NCI-H1694 treated with DMSO at 0.1 percent for 48 hours (cell line): ENCODE results near the gene SPINT1.

ENCODE experiments used
- DNase-seq: peaks from one replicate; lab custom pipeline; 2025; lab: John Stamatoyannopoulos, UW

Gene SPINT1

GRCh38 chr15:40843885-40844695 is at the start of gene SPINT1:
TSS of gene SPINT1 (plus strand) at chr15:40844048. CDS start at chr15:40844555, 507 bp downstream.
- DNase-seq = no peak

GRCh38 chr15:40796041-40796440 is 47.8 kb upstream of the SPINT1 start:
- DNase-seq = no peak

- DNase-seq = no peak
Measured at GRCh38 chr15:40796512-40796911, 47.3 kb upstream of the SPINT1 start.

GRCh38 chr15:40799523-40799922 is 44.3 kb upstream of the SPINT1 start:
- DNase-seq = no peak

- DNase-seq = no peak
Measured at GRCh38 chr15:40803076-40803475, 40.8 kb upstream of the SPINT1 start.

GRCh38 chr15:40803688-40804087 is 40.2 kb upstream of the SPINT1 start:
- no peak for DNase-seq

- peak; percentile 42 for DNase-seq
Measured at GRCh38 chr15:40806672-40807027, 37.2 kb upstream of the SPINT1 start.

GRCh38 chr15:40807028-40807887 is 36.6 kb upstream of the SPINT1 start, which contains the start of the genes DNAJC17 and ZFYVE19:
TSS of gene DNAJC17 (minus strand) at chr15:40807473. CDS start at chr15:40807446, 27 bp downstream.
TSS of gene ZFYVE19 (plus strand) at chr15:40807089. CDS start at chr15:40807590, 501 bp downstream.
- peak; percentile 95 for DNase-seq

GRCh38 chr15:40807888-40808461 is 35.9 kb upstream of the SPINT1 start:
- no peak for DNase-seq

GRCh38 chr15:40808861-40809450 is 34.9 kb upstream of the SPINT1 start:
- DNase-seq = no peak

- no peak for DNase-seq
Measured at GRCh38 chr15:40812721-40813425, 31.0 kb upstream of the SPINT1 start.

- no peak for DNase-seq
Measured at GRCh38 chr15:40815042-40815698, 28.7 kb upstream of the SPINT1 start.

- DNase-seq = no peak
Measured at GRCh38 chr15:40819048-40819447, 24.8 kb upstream of the SPINT1 start.

GRCh38 chr15:40821195-40821594 is 22.7 kb upstream of the SPINT1 start:
- no peak for DNase-seq

GRCh38 chr15:40823572-40824343 is 20.1 kb upstream of the SPINT1 start:
- no peak for DNase-seq

GRCh38 chr15:40825661-40826422 is 18.0 kb upstream of the SPINT1 start:
- no peak for DNase-seq

GRCh38 chr15:40826423-40827075 is 17.3 kb upstream of the SPINT1 start:
- no peak for DNase-seq

GRCh38 chr15:40828447-40829036 is 15.3 kb upstream of the SPINT1 start, which contains the start of gene PPP1R14D:
TSS of gene PPP1R14D (minus strand) at chr15:40828708. CDS start at chr15:40828641, 67 bp downstream.
- no peak for DNase-seq
